ENCODE measurements around the gene ADAM8. TPM values are rescaled to one million over a fixed set of nuclear protein-coding genes. Genes with fewer than 3 reads are reported as not detected.

ADAM8 gene
- total and polyA plus RNA-seq, 2 of the 8 experiments (the other 6 are each of a cell fraction or from before 2014, with no cell fraction given) = 4.6 TPM

GRCh38 chr10:133225707-133226191, 50.9 kb downstream of the ADAM8 start (continued):
- TF ChIP-seq SIX5 (IDR thresholded peaks at IDR 0.05; ENCODE audit: low read depth, low read length) (no peak), EZH2 (IDR thresholded peaks at IDR 0.05; ENCODE audit: low read depth, low read length, severe bottlenecking) (no peak)
